ENCODE measurements around the gene MDK.

The MDK gene

GRCh38 chr11:46348566-46349401 is 32.7 kb upstream of the MDK start:
- peak; percentile 28 for DNase-seq

GRCh38 chr11:46350695-46351094 is 30.8 kb upstream of the MDK start:
- DNase-seq: no peak

GRCh38 chr11:46351148-46351547 is 30.3 kb upstream of the MDK start:
- DNase-seq: no peak

GRCh38 chr11:46351606-46352005 is 29.9 kb upstream of the MDK start:
- no peak for DNase-seq

- peak; percentile 54 for DNase-seq
Observed at GRCh38 chr11:46352063-46352841, 29.2 kb upstream of the MDK start.

GRCh38 chr11:46353698-46354097 is 27.8 kb upstream of the MDK start:
- DNase-seq: no peak

- DNase-seq: no peak
Observed at GRCh38 chr11:46356924-46357482, 24.5 kb upstream of the MDK start.

GRCh38 chr11:46357483-46357936 is 24.0 kb upstream of the MDK start:
- no peak for DNase-seq

- no peak for DNase-seq
Observed at GRCh38 chr11:46359953-46360352, 21.5 kb upstream of the MDK start.

- no peak for DNase-seq
Observed at GRCh38 chr11:46360878-46361277, 20.6 kb upstream of the MDK start.

GRCh38 chr11:46361283-46362155 is 19.9 kb upstream of the MDK start:
- no peak for DNase-seq

GRCh38 chr11:46362156-46363030 is 19.1 kb upstream of the MDK start:
- no peak for DNase-seq

GRCh38 chr11:46363031-46363407 is 18.4 kb upstream of the MDK start:
- no peak for DNase-seq

GRCh38 chr11:46363455-46364005 is 17.9 kb upstream of the MDK start:
- DNase-seq: no peak

GRCh38 chr11:46364056-46364455 is 17.4 kb upstream of the MDK start:
- no peak for DNase-seq

- no peak for DNase-seq
Observed at GRCh38 chr11:46364791-46365190, 16.7 kb upstream of the MDK start.

- no peak for DNase-seq
Observed at GRCh38 chr11:46366260-46366659, 15.2 kb upstream of the MDK start.

GRCh38 chr11:46366661-46367161 is 14.8 kb upstream of the MDK start:
- DNase-seq: no peak

- peak; percentile 56 for DNase-seq
Observed at GRCh38 chr11:46367244-46367915, 14.1 kb upstream of the MDK start.

- no peak for DNase-seq
Observed at GRCh38 chr11:46367916-46368267, 13.6 kb upstream of the MDK start.

All from activated gamma-delta T cell (primary cell).